ENCODE measurements around the gene PLXNC1.

Gene PLXNC1

GRCh38 chr12:94209240-94209639, 60.9 kb downstream of the PLXNC1 start:
- no peak for DNase-seq (ENCODE audit: low read depth)
- TF ChIP-seq, protein P1, sequence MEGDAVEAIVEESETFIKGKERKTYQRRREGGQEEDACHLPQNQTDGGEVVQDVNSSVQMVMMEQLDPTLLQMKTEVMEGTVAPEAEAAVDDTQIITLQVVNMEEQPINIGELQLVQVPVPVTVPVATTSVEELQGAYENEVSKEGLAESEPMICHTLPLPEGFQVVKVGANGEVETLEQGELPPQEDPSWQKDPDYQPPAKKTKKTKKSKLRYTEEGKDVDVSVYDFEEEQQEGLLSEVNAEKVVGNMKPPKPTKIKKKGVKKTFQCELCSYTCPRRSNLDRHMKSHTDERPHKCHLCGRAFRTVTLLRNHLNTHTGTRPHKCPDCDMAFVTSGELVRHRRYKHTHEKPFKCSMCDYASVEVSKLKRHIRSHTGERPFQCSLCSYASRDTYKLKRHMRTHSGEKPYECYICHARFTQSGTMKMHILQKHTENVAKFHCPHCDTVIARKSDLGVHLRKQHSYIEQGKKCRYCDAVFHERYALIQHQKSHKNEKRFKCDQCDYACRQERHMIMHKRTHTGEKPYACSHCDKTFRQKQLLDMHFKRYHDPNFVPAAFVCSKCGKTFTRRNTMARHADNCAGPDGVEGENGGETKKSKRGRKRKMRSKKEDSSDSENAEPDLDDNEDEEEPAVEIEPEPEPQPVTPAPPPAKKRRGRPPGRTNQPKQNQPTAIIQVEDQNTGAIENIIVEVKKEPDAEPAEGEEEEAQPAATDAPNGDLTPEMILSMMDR (conservative IDR thresholded peaks at IDR 0.05; ENCODE audit: low read length), result no peak
- H3K4me3 ChIP-seq (ENCODE audit: low read length), result no peak overlapping the region

DNA sequence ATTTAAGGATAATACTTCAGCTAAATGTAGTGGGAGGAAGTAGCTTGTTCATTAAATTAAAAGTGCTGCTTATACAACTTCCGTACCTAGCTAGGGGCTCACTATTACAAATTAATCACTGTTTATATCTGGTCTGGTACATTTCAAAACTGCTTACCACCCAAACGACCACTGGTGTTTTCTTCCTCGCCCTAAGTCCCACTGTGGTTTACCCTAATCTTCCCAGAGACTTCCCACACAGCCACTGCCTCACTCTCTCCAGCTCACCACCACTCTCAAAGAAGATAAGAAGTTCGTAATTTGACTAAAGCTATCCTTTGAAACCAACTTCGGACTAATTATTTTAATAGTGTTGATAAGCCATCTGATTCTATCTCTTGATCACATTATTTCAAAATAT, 62.6 kb downstream of the PLXNC1 start:
- TF ChIP-seq, protein P1 (conservative IDR thresholded peaks at IDR 0.05; ENCODE audit: low read length), result no peak
- no peak for DNase-seq (ENCODE audit: low read depth)
- no peak overlapping the region for H3K4me3 ChIP-seq (ENCODE audit: low read length)

DNA sequence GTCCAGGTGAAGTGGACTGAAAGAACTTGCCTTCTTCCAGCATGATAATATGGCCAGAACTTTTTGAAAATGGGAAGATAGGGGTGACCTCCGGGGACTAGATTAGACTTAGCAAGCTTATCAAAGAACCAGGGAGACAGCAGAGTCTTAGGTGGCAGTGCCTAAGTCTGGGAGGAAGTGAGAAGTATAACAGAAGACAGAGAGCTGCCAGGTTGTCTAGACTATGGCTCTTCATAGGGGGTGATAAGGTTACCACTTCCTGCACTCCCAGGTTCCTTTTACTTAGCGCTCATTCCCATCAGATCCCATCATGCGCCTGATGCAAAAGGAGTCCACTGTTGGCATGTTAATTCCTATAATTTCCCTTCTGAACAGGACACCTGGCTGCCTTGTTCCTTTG, 69.9 kb downstream of the PLXNC1 start:
- TF ChIP-seq, protein P1 (conservative IDR thresholded peaks at IDR 0.05; ENCODE audit: low read length), result no peak
- no peak overlapping the region for H3K4me3 ChIP-seq (ENCODE audit: low read length)
- DNase-seq (ENCODE audit: low read depth), result no peak

GRCh38 chr12:94219622-94220302, 71.4 kb downstream of the PLXNC1 start:
- TF ChIP-seq, protein P1 (conservative IDR thresholded peaks at IDR 0.05; ENCODE audit: low read length), result no peak
- H3K4me3 ChIP-seq (ENCODE audit: low read length), result no peak overlapping the region

GRCh38 chr12:94220804-94221203, 72.4 kb downstream of the PLXNC1 start:
- DNase-seq (ENCODE audit: low read depth), result no peak
- H3K4me3 ChIP-seq (ENCODE audit: low read length), result no peak overlapping the region
- TF ChIP-seq, protein P1 (conservative IDR thresholded peaks at IDR 0.05; ENCODE audit: low read length), result no peak

More at GRCh38 chr12:94219622-94220302, 71.4 kb downstream of the PLXNC1 start:
- no peak for DNase-seq (ENCODE audit: low read depth)

DNA sequence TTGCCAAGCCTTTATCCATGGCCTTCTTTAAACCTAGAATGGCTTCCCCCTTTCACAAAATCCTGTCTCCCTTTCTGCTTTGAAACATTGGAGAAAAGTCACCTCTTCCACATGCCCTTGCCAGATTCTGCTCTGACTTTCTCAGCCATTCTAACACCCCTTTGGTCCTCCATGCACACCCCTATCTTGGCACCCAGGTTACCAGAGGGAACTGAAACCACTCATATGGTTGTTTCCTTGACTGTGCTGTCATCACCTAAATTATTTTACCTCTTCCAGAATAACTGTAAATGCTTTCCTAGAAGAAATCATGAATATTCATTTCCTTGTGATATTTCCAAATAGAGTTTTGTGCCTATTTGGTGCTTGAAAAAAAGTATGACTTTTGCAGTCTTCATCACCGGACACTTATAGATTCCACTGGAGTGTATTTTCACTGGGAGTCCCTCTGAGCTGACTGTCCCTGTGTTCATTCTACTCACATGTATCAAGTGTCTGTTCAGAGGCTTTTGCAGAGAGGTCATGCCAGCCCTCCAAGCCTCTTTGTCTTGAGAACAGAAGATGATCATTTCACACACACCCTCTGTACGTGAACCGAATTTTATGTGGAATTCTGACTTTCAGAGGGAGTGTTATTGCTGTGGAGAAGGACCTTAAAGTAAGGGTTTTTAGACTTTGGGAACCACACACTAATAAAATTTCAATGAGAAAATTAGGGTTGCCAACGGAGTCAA, 74.1 kb downstream of the PLXNC1 start:
- TF ChIP-seq, protein P1 (conservative IDR thresholded peaks at IDR 0.05; ENCODE audit: low read length), result no peak
- no peak overlapping the region for H3K4me3 ChIP-seq (ENCODE audit: low read length)
- no peak for DNase-seq (ENCODE audit: low read depth)

- TF ChIP-seq, protein P1 (conservative IDR thresholded peaks at IDR 0.05; ENCODE audit: low read length), result no peak
- DNase-seq (ENCODE audit: low read depth), result no peak
- H3K4me3 ChIP-seq (ENCODE audit: low read length), result no peak overlapping the region
Measured at GRCh38 chr12:94223842-94224241, 75.5 kb downstream of the PLXNC1 start.

Data from AG10803 (cell line).